ENCODE data around the gene PIEZO1. TPM values are rescaled to one million over a fixed set of nuclear protein-coding genes. Genes with fewer than 3 reads are reported as not detected.

Gene PIEZO1
- polyA plus RNA-seq, 1 experiment, result 139 TPM

- TF ChIP-seq, protein P1, sequence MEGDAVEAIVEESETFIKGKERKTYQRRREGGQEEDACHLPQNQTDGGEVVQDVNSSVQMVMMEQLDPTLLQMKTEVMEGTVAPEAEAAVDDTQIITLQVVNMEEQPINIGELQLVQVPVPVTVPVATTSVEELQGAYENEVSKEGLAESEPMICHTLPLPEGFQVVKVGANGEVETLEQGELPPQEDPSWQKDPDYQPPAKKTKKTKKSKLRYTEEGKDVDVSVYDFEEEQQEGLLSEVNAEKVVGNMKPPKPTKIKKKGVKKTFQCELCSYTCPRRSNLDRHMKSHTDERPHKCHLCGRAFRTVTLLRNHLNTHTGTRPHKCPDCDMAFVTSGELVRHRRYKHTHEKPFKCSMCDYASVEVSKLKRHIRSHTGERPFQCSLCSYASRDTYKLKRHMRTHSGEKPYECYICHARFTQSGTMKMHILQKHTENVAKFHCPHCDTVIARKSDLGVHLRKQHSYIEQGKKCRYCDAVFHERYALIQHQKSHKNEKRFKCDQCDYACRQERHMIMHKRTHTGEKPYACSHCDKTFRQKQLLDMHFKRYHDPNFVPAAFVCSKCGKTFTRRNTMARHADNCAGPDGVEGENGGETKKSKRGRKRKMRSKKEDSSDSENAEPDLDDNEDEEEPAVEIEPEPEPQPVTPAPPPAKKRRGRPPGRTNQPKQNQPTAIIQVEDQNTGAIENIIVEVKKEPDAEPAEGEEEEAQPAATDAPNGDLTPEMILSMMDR (IDR thresholded peaks at IDR 0.05; ENCODE audit: insufficient read depth, low read depth, low read length), result no peak
Measured at GRCh38 chr16:88732172-88732960, 52.7 kb downstream of the PIEZO1 start.

GRCh38 chr16:88731699-88732098 is 53.3 kb downstream of the PIEZO1 start:
- H3K4me3 ChIP-seq (ENCODE audit: low read depth, low read length), result no peak overlapping the region
- CTCF ChIA-PET, result no interaction called here
- no peak for DNase-seq (ENCODE audit: low read depth)
- no peaks in the 10 kb centered on the region for H3K27me3 ChIP-seq (ENCODE audit: control insufficient read depth, insufficient read depth, low read length)
- POLR2A ChIA-PET, result no interaction called here
- TF ChIP-seq, protein P1 (IDR thresholded peaks at IDR 0.05; ENCODE audit: insufficient read depth, low read depth, low read length), result no peak
- H3K36me3 ChIP-seq (ENCODE audit: control insufficient read depth, insufficient read depth, low read length), result peaks cover 54% of the 10 kb centered on the region

More at GRCh38 chr16:88732172-88732960, 52.7 kb downstream of the PIEZO1 start:
- CTCF ChIA-PET, result interaction anchor here (1.1 kb wide), 1 partner anchor 11 kb away, joined by 4 read pairs; no protein-coding TSS in a partner anchor
- POLR2A ChIA-PET, result no interaction called here
- no peak for DNase-seq (ENCODE audit: low read depth)
- Histone ChIP-seq H3K36me3 (ENCODE audit: control insufficient read depth, insufficient read depth, low read length) (peaks cover 53% of the 10 kb centered on the region), H3K4me3 (ENCODE audit: low read depth, low read length) (no peak overlapping the region), H3K27me3 (ENCODE audit: control insufficient read depth, insufficient read depth, low read length) (no peaks in the 10 kb centered on the region)

DNA sequence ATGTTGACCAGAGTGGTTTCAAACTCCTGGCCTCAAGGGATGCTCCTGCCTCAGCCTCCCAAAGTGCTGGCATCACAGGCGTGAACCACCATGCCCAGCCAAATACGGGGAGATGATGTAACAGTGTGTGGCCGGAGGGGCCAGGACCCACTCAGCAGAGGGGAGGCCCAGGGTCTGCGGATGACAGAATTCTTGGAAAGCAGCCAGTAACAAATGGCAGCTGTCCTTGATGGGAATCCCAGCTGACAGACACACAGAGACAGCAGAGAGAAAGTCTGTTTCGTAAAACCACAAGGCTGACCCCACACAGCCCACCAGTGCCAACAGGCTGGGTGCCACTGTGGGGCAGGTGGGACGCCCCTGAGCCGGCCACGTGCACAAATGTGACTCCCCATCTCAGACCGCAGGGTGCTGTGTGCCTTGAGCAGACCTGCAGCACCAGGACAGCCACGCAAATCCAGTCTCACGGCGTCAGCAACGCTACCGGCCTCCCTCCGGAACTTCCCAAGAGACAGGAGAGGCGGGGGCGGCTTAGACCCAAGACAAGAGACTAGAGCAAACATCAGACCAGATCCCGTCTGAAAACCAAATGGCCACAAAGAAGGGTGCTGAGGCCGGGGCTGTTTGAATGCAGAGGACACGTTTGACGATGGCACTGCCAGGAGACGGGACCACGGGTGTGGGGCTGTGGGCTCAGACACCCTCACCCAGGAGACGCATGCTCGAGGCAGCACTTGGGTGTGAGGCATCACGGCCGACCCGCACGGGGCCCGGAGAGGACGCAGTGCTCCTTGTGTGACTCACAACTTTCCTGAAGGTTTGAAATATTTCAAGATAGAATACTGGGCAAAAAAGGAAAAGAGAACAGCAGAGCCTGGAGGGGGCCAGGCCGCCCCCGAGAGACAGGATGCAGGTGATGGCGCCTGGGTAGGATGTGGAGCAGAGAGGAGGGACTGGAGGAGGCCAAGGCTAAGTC is 54.1 kb downstream of the PIEZO1 start:
- ChIA-PET POLR2A (no interaction called here), CTCF (no interaction called here)
- TF ChIP-seq, protein P1 (IDR thresholded peaks at IDR 0.05; ENCODE audit: insufficient read depth, low read depth, low read length), result no peak
- no peak for DNase-seq (ENCODE audit: low read depth)
- H3K27me3 ChIP-seq (ENCODE audit: control insufficient read depth, insufficient read depth, low read length), result no peaks in the 10 kb centered on the region
- peaks cover 55% of the 10 kb centered on the region for H3K36me3 ChIP-seq (ENCODE audit: control insufficient read depth, insufficient read depth, low read length)
- no peak overlapping the region for H3K4me3 ChIP-seq (ENCODE audit: low read depth, low read length)

GRCh38 chr16:88727871-88728270 is 57.1 kb downstream of the PIEZO1 start:
- CTCF ChIA-PET, result interaction anchor here (1.6 kb wide), 1 partner anchor 10 kb away, joined by 6 read pairs; no protein-coding TSS in a partner anchor
- DNase-seq (ENCODE audit: low read depth), result no peak
- POLR2A ChIA-PET, result no interaction called here
- TF ChIP-seq, protein P1 (IDR thresholded peaks at IDR 0.05; ENCODE audit: insufficient read depth, low read depth, low read length), result no peak
- H3K36me3 ChIP-seq (ENCODE audit: control insufficient read depth, insufficient read depth, low read length), result peaks cover 57% of the 10 kb centered on the region
- no peak overlapping the region for H3K4me3 ChIP-seq (ENCODE audit: low read depth, low read length)
- no peaks in the 10 kb centered on the region for H3K27me3 ChIP-seq (ENCODE audit: control insufficient read depth, insufficient read depth, low read length)

- TF ChIP-seq, protein P1 (IDR thresholded peaks at IDR 0.05; ENCODE audit: insufficient read depth, low read depth, low read length), result no peak
- Histone ChIP-seq H3K36me3 (ENCODE audit: control insufficient read depth, insufficient read depth, low read length) (peaks cover 59% of the 10 kb centered on the region), H3K4me3 (ENCODE audit: low read depth, low read length) (no peak overlapping the region), H3K27me3 (ENCODE audit: control insufficient read depth, insufficient read depth, low read length) (no peaks in the 10 kb centered on the region)
- no peak for DNase-seq (ENCODE audit: low read depth)
- ChIA-PET POLR2A (no interaction called here), CTCF (interaction anchor here (1.6 kb wide), 1 partner anchor 11 kb away, joined by 6 read pairs; no protein-coding TSS in a partner anchor)
Measured at GRCh38 chr16:88726981-88727380, 58.0 kb downstream of the PIEZO1 start.

All from BJ (cell line).